SKM-1 treated with dmso at 0.1 percent for 144 hours (cell line): Measurements from ENCODE around the gene FBXL7.

Experiments used
- DNase-seq: peaks from one replicate; lab custom pipeline; 2025; ENCODE audit not compliant: unreplicated experiment; lab: John Stamatoyannopoulos, UW

Gene FBXL7

DNA sequence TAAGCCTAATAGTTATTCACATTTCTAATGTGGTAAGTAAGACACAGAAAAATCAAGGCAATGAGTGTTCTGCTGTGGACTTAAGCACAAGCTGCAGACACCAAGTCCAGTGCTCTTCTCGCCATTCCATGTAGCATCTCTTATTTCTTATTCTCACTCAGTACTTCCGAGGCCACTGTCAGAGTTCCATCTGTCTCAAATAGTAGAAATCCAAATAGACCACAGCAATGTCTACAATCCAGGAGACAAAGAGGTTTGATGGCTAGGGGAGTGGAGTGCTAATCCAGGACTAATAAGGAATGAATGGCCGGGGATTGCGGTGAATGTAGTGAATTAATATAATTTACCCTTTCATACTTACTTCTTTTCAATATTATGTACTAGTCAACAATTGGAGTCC lies 147.3 kb downstream of the FBXL7 start:
- no peak for DNase-seq

DNA sequence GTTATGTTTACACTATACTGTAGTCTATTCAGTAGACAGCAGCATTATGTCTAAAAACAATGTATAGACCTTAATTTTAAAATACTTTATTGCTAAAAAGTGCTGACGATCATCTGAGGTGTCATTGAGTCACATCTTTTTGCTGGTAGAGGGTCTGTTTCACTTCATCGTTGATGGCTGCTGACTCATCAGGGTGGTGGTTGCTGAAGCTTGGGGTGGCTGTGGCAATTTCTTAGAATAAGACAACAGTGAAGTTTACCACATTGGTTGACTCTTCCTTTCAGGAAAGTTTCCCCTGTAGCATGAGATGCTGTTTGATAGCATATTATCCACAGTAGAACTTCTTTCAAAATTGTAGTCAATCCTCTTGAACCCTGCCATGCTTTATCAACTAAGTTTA lies 150.3 kb downstream of the FBXL7 start:
- DNase-seq: no peak

GRCh38 chr5:15654779-15655178 lies 154.8 kb downstream of the FBXL7 start:
- DNase-seq: no peak

- no peak for DNase-seq
Measured at GRCh38 chr5:15655683-15656082, 155.7 kb downstream of the FBXL7 start.

GRCh38 chr5:15664961-15665360 lies 165.0 kb downstream of the FBXL7 start:
- no peak for DNase-seq

DNA sequence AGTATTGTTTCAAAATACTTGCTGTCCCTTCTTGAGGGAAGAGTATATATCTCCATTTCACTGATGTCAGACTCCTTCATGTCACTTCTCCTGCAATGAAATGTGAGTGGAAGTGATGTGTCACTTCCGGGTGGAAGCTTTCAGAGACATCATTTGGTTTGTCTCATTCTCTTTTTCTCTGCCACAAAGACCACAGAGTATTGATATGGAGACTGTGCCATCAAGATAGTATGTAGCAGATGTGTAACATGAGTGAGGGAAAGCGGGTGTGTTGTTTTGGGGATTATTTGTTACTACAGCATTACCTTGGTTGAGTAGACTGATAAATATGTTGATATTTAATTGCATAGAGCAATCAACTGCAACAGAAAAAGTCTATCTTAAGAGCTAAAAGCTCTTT lies 169.8 kb downstream of the FBXL7 start:
- no peak for DNase-seq

DNA sequence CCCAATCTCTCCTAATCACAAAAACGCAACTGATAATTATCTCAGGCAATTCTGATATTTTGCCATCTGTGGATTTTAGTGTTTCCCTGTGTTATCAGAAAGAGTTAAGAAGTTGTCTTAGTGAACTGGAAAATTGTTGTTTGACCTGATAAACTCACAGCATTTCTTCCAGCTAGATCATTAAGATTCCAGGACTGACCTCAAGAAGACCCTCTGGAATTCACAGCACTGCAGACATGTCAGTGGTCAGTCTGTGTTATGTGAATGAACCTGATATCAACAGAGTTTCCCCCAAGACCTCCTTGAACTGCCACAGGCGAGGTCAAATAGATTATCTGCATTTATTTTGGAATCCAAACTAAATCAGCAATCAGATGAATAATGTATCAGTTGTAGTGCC lies 174.7 kb downstream of the FBXL7 start:
- no peak for DNase-seq

GRCh38 chr5:15676591-15676990 lies 176.6 kb downstream of the FBXL7 start:
- DNase-seq: no peak

DNA sequence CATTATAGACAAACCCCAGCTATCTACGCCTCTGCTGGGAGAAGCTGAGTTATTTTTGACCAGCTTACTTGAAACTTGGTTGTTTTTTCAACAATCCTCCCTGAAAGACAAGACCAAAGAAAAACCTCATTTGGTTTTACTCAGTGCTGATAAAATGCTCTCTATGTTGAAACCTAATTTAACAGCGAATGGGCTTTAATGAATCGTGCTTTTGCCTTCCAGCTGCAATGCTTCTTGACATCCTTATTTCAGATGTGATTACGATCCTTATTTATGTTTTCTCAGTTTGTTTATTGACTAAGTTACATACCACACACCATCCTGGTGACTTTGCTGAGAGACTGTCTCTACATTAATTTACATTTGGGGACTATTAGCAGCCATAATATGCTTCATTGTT lies 179.2 kb downstream of the FBXL7 start:
- DNase-seq: no peak

DNA sequence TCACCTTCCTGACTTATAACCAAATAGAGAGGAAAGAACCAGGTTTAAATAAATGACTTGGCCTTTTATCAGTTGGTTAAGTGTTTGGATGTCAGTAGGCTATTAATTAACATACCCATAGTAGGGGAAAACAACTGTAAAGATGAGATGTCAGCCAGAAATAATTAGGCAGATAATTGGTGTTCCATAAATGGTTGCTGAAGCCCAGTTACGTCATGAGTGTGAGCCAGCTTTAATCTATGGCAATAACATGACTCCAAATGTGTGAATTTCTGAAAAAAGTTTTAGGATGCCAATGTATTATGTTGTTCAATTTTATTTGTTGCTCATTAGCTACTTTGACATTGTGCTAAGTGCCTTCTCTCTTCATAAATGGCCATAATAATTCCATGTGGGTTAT lies 180.5 kb downstream of the FBXL7 start:
- no peak for DNase-seq

- no peak for DNase-seq
Measured at GRCh38 chr5:15682122-15682521, 182.1 kb downstream of the FBXL7 start.

- no peak for DNase-seq
Measured at GRCh38 chr5:15682566-15682965, 182.6 kb downstream of the FBXL7 start.

- DNase-seq: no peak
Measured at GRCh38 chr5:15683332-15683731, 183.4 kb downstream of the FBXL7 start.

- no peak for DNase-seq
Measured at GRCh38 chr5:15687401-15687800, 187.4 kb downstream of the FBXL7 start.

DNA sequence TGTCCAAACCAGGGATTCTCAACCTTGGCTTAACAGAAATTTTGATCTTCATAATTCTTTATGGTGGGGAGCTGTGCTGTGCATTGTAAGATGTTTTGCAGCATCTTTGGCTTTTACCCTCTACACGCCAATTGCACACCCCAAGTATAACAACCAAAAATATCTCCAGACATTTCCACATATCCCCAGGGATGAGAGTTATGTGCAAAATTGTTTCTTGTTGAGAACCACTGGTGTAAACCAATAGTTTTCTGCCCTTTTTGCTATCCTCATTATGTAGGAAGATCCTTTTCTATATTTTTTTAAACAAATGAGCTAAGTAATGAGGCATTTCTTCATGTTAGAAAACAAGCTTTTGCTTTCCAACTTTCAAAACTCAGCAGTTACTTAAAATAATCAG lies 189.9 kb downstream of the FBXL7 start:
- DNase-seq: no peak

DNA sequence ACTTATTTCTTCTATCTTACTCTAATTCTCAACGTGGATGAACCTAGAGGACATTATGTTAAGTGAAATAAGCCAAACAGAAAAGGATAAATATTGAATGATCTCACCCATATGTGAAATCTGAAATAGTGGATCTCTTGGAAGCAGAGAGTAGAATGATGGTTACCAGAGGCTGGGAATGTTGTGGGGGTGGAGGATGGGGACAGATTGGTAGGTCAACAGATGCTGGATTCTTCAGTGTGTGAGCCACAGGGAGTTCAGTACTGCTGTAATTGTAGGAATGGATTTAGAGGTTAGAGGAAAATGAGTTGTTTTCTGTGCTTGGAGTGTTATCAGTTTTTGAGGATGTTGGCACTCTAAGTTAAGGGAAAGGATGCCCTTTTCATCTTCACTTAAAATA lies 190.6 kb downstream of the FBXL7 start:
- DNase-seq: no peak

GRCh38 chr5:15691521-15691920 lies 191.5 kb downstream of the FBXL7 start:
- DNase-seq: no peak

- no peak for DNase-seq
Measured at GRCh38 chr5:15692706-15693381, 192.9 kb downstream of the FBXL7 start.

GRCh38 chr5:15693382-15693728 lies 193.4 kb downstream of the FBXL7 start:
- DNase-seq: no peak

DNA sequence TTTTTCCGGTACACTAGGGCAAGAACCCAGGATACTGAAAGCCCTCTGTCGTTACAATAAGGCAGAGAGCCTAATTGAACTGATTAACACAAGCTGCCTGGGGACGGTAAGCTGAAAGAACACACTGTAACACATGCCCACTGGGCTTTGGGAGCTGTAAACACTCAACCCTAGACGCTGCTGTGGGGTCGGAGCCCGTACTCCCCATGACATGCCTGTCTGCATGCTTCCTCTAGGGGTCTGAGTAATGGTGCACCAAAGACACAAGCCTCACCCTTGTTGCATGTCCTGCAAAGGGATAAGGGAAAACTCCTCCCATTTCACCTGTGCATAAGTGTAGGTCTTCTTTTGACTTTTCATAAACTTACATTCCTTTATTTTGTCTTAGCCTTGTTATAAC lies 194.0 kb downstream of the FBXL7 start:
- no peak for DNase-seq

DNA sequence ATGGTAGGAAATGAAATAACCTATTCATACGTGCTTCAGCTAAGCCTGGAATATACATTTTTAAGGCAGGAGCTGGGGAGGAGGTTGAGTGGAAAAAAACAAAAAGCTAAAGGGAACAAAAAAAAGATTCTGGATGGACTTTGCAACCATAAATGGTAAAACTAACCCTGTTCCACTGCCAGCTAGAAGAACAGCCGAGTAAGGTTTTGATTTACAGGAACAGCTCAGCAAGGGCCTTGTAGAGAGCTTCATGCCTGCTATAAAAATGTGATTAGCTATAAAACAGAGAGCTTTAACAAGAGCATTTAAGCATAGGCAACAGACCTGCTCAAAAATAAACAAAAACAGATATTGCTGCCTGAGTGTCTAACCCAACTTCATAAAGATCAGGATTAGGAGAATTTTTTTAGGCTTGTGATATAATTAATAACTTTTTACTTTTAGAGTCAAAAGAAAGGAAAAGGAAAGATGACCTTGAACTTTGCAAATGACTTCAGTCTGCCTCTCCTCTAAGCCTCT lies 194.8 kb downstream of the FBXL7 start:
- DNase-seq: no peak

DNA sequence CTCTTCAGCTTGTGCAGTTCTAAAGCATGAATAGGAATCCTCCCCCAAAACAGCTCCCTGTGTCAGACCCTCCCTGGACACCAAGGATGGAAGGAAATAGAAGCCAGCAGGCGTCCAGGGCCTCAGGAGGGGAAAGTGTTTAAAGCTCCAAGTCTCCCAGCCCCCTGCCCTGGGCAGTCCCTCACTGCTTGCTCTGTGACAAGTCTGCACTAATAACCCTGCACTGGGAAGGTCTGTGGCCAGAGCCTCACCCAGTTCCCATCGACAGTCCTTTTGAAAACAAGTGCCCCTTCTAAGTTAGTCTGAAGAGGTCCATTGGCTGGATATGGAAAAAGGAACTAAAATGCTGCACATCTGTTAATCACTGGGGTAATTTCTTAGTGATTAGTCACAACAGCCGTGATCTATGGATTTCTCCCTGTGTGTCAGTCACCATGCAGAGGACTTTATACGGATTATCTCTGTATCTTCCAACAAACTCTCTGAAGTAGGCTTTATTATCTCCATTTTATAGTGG lies 195.3 kb downstream of the FBXL7 start:
- DNase-seq: no peak

GRCh38 chr5:15700373-15700772 lies 200.4 kb downstream of the FBXL7 start:
- no peak for DNase-seq
